NCI-H2196 treated with DMSO at 0.1 percent for 48 hours (cell line): ENCODE results near the gene KIAA1217.
"Not testable (repeated sequence)": the region's sequence is repeated elsewhere in the genome, so short reads cannot be mapped to it uniquely, and the experiment has no call there.

Experiments
- DNase-seq: peaks from one replicate; lab custom pipeline; 2025; ENCODE audit not compliant: unreplicated experiment; lab: John Stamatoyannopoulos, UW

Gene KIAA1217

DNA sequence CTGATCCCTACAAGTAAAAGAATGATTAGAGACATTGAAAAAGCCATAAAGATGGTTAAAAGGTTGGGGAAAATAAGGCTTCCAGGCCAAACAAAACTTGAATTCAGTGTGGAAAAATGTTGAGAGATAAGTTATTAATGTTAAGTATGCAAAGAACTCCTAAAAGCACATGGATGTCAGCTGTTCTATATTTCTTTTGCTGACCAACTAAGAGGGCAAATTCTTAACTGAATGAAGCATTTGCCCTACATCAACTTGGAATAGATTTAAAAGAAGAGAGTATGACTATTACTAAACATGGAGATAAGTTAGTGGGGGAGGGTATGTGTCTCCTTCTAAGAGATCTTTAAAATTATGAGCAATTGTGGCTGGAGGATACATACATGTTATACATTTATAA is 124.8 kb downstream of the KIAA1217 start:
- DNase-seq = no peak

GRCh38 chr10:24334279-24334939 is 125.5 kb downstream of the KIAA1217 start:
- no peak for DNase-seq

DNA sequence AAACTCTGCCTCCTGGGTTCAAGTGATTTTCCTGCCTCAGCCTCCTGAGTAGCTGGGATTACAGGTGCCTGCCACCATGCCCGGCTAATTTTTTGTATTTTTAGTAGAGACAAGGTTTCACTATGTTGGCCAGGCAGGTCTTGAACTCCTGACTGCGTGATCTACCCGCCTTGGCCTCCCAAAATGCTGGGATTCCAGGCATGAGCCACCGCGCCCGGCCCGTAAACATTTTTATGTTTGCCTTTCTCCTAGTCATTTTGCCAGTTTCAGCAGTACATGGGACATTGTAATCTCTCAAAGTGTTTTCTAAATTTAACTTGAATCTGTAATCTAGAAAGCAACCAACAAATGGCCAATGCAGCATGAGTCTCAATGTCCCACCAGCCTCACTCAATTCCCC is 128.8 kb downstream of the KIAA1217 start:
- not testable (repeated sequence) for DNase-seq

DNA sequence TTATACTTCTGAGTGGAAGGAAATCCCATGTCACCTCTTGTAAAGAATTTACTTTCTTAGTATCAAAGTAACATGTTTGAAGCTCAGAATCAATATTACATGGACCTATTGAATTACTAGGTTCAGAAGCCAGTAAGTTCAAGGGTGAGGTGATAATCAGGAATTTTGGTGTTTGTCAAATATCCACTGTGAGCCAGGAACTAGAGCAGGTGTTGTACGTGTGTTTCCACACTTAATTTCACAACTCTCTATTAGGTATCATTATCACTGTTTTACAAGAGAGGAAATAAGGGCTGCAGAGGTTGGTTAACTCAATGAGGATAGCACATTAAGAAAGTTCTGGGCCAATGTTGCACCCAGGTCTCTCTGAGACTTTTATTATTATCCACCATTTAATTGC is 130.4 kb downstream of the KIAA1217 start:
- DNase-seq = no peak

DNA sequence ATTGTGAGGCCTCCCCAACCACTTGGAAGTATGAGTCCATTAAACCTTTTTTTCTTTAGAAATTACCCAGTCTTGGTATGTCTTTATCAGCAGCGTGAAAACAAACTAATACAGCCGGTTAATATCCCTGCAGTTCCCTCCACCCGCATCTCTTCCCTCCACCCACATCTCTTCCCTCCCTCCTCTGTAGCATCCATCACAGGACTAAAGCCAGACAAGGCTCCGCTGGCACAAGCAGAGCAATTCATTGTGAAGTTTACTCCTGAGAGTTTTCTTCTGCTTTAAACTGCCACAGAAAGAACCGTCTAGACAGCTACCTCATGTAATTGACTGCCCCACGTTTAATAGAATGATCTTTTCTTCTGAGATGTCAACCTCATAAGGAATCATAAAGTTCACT is 131.5 kb downstream of the KIAA1217 start:
- DNase-seq = no peak

DNA sequence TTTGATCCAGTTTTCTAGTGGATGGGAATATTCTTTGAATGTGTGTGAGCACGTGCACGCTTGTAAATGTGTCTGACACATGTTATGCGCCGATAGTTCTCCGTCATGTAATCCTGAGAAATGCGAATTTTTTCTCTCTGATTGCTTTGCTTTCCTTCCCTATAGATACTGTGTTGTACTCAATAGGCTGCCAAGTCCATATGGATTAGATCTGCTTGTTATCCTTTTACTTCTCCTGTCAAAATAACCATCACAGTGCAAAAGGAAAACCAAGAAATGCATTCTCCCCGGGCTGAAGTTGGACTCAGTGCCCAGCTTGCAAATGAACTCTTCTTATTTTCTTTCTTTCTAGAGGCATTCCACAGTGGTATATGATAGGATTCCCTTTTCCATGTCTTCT is 131.9 kb downstream of the KIAA1217 start:
- no peak for DNase-seq

GRCh38 chr10:24341371-24341770 is 132.4 kb downstream of the KIAA1217 start:
- no peak for DNase-seq

- DNase-seq = no peak
Measured at GRCh38 chr10:24341897-24342296, 133.0 kb downstream of the KIAA1217 start.

DNA sequence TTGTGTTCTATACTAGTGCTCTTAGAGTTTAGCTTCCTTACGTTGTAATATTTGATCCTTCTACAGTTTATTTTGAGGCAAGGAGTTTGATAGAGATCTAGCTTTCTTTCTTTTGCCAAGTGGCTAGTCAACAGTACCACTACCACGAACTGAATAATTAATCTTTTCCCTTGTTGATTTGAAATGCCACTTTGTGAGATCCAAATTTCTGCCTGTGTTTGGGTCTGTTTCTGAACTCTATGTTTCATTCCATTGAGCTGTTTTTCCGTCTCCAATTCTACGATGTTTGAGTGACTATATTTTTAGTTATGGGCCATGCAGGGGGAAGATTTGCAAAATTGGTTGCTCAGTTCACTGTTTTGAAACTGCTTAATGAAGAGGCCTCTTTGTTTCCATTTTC is 134.7 kb downstream of the KIAA1217 start:
- no peak for DNase-seq

- DNase-seq = no peak
Measured at GRCh38 chr10:24344279-24344678, 135.3 kb downstream of the KIAA1217 start.

GRCh38 chr10:24344695-24345463 is 135.9 kb downstream of the KIAA1217 start:
- no peak for DNase-seq

GRCh38 chr10:24346877-24347519 is 138.1 kb downstream of the KIAA1217 start:
- no peak for DNase-seq

DNA sequence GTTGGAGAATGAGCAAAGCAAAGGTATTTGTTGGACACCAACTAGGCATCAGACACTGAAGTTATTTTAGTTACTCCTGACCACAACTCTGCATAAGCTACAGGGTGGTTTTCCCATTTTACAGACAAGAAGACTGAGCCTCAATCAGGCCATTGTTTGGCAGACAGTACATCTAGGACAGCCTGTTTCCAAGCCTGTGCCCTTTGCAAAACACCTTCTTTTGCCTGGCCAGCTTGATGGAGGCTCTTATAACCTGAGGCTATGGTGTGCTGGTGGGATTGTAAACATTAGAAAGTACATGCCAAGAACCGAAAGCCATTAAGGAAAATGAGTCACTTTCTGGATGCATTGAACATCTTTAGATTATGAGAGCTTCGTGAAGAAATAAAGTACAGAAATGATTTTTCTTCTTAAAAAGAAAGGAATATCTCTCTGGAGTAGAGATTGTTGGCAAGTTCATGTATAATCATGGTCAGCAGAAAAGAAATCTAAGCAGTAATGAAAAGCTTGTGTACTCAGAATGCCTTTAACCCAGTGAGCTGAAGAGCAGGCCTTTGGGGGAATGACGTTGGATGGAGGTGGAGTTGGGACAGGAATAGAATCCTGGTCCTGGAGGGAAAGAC is 140.6 kb downstream of the KIAA1217 start:
- DNase-seq = no peak

- no peak for DNase-seq
Measured at GRCh38 chr10:24350070-24350921, 141.4 kb downstream of the KIAA1217 start.

DNA sequence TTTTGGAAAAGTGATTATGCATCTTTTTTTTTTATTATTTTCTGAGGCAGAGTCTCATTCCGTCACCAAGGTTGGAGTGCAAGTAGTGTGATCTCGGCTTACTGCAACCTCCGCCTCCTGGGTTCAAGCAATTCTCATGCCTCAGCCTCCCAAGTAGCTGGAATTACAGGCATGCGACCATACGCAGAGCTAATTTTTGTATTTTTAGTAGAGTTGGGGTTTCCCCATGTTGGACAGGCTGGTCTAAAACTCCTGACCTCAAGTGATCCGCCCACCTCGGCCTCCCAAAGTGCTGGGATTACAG is 141.9 kb downstream of the KIAA1217 start:
- not testable (repeated sequence) for DNase-seq

GRCh38 chr10:24351961-24352360 is 143.0 kb downstream of the KIAA1217 start:
- no peak for DNase-seq

DNA sequence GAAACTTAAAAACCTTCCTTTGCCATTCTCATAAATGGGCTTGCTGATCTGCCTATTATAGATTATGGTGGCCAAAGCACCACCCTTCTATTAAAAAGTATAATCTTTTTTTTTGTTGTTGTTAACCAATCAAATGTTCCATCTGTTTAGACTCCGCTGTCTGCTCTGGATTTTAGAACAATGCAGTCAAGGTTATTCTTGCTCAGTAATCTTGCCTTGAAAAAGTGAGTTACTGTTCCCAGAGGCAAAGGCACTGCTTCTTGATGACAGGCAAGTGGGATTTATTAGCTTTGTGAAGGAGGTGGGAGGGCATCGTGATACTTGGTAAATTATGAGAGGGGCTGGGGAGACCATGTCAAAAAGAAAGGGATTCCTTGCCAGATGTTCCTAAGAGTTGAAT is 143.5 kb downstream of the KIAA1217 start:
- DNase-seq = no peak

DNA sequence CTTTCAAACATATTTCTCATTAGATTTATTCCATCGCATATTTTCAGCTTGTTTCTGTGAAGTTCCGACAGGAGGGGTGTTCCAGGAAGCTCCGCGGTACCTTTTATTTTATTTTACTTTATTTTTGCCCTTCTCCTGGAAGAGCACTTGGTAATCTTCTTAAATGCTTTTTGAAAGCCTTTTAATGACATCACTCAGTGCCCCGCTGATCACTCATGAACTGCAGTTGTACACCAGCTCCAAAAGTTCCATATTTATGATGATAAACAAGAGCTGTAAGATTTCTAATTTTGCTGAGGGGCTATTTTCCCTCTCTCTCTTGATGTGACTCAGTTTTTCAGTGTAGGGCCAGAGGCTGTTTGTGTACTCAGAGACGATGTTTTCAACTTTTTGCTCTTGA is 144.4 kb downstream of the KIAA1217 start:
- DNase-seq = no peak

DNA sequence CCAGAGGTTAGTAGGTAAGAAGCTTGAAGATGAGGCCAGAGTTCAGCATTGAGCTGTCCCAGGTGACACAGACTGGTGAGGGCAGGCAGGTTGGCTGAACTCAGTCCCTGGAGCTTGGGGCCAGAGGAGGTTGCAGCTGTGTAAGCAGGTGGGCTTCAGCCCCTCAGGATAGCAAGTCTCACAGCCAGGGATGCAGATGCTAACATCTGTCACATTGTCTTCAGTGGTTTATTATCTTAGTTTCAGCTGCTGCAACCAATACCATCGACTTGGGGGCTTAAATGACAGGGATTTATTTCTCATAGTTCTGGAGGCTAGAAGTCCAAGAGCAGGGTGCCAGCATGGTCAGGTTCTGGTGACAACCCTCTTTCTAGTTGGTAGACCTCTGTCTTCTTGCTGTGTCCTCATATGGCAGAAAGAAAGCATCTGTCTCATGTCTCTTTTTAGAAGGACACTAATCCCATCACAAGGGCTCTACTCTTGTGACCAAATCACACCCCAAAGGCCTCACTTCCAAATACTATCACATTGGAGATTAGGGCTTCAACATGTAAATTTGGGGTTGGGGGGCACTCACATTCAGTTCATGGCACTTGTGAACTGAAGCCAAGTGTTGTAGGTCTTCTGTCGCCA is 146.2 kb downstream of the KIAA1217 start:
- DNase-seq = no peak

DNA sequence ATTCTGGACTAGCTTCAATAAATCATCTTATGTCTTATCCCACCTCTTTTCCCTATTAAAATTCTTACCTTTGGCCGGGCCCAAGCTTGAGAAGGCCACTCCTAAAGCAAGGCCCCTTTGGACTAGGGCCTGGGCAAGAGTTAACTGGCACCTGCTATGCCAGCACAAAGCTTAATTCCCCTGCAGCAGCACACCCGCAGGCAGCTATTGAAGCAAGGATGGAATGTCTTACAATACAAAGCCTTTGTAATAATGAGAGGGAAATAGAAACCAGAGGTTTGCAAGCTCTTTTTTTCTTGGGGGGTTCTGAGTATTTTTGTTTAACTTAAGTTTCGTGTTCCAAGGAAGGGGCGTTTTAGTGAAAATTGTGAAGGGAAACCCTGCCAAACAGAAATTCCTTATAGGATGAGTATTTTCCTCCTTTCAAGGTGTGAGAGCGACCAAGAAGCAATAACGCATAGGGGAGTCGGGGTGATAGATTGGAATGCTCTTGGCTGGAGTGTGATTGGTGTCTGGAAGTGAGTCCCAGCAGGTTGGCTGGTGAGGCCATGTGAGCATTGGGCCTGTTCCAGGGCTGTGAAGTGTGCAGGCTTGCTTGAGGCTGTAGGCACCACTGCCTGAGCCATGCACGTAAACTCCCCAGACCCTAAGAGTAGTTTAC is 148.5 kb downstream of the KIAA1217 start:
- no peak for DNase-seq
